WTC11 (cell line): ENCODE results near the gene ROR2. TPM values are rescaled to one million over a fixed set of nuclear protein-coding genes. Genes with fewer than 3 reads are reported as not detected.
A peak's percentile ranks its signal among the peaks of the same experiment; 100 is the strongest.

Source experiments
- ATAC-seq: fragments of 200-7000 bp; cut with Tn5 transposase; 2 replicates; pipeline ENCODE4 v1.10.0; 2021; ENCODE audit warnings: mild to moderate bottlenecking, moderate library complexity
- CTCF ChIA-PET: fragments of 300-600 bp; sonication (Branson Sonifier 250); formaldehyde crosslinking; loops from one replicate; lab custom pipeline; 2021; ENCODE audit warnings: antibody characterized with exemption; lab: Charles Lee
- POLR2A ChIA-PET: fragments of 350-600 bp; sonication (Branson Sonifier 250); formaldehyde crosslinking; loops from one replicate; lab custom pipeline; 2021; ENCODE audit warnings: antibody characterized with exemption; lab: Charles Lee
- DNase-seq: peaks from one replicate; pipeline ENCODE4 v3.0.0; 2021; ENCODE audit warnings: low spot score
- H3K27ac Mint-ChIP-seq: 2 replicates; pipeline ENCODE4 v1.8.0; 2021; ENCODE audit warnings: mixed read lengths
- H3K27me3 Mint-ChIP-seq: 2 replicates; pipeline ENCODE4 v1.8.0; 2021; ENCODE audit warnings: low read depth, mild to moderate bottlenecking, moderate library complexity, mixed read lengths
- H3K36me3 Mint-ChIP-seq: 2 replicates; pipeline ENCODE4 v1.8.0; 2021; ENCODE audit warnings: mixed read lengths
- H3K4me1 Mint-ChIP-seq: 2 replicates; pipeline ENCODE4 v1.8.0; 2022; ENCODE audit warnings: mixed read lengths
- H3K4me3 Mint-ChIP-seq: 2 replicates; pipeline ENCODE4 v1.8.0; 2021; ENCODE audit warnings: mild to moderate bottlenecking, moderate library complexity, mixed read lengths
- H3K9me3 Mint-ChIP-seq: 2 replicates; pipeline ENCODE4 v1.8.0; 2021; ENCODE audit warnings: mixed read lengths
- ATF1 ChIP-seq: sonication (generic); formaldehyde crosslinking; IDR thresholded peaks from 2 replicates; pipeline ENCODE4 v1.8.1; 2023; ENCODE audit warnings: mild to moderate bottlenecking, moderate library complexity, missing genetic modification reagents
- CREM ChIP-seq: sonication (generic); formaldehyde crosslinking; IDR thresholded peaks from 2 replicates; pipeline ENCODE4 v1.8.1; 2022; ENCODE audit warnings: mild to moderate bottlenecking, missing genetic modification reagents, moderate library complexity
- ETV6 ChIP-seq: sonication (generic); formaldehyde crosslinking; IDR thresholded peaks from 2 replicates; pipeline ENCODE4 v1.8.1; 2022; ENCODE audit warnings: mild to moderate bottlenecking, missing genetic modification reagents
- FOXJ3 ChIP-seq: sonication (generic); formaldehyde crosslinking; IDR thresholded peaks from 2 replicates; pipeline ENCODE4 v1.9.0; 2021; ENCODE audit warnings: missing genetic modification reagents, mild to moderate bottlenecking, borderline replicate concordance
- FOXK1 ChIP-seq: sonication (generic); formaldehyde crosslinking; IDR thresholded peaks from 2 replicates; pipeline ENCODE4 v1.8.0; 2022; ENCODE audit warnings: mild to moderate bottlenecking, moderate library complexity, missing genetic modification reagents
- FOXP1 ChIP-seq: sonication (generic); formaldehyde crosslinking; IDR thresholded peaks from 2 replicates; pipeline ENCODE4 v1.8.0; 2022; ENCODE audit warnings: missing genetic modification reagents, mild to moderate bottlenecking, moderate library complexity, borderline replicate concordance
- JAZF1 ChIP-seq: fragments of 250-450 bp; sonication (Bioruptor Pico); IDR thresholded peaks from 2 replicates; pipeline ENCODE4 v1.9.0; 2021; ENCODE audit warnings: moderate library complexity, mild to moderate bottlenecking, inconsistent platforms
- KAT7 ChIP-seq: sonication (generic); formaldehyde crosslinking; IDR thresholded peaks from 2 replicates; pipeline ENCODE4 v1.8.1; 2023; ENCODE audit warnings: missing genetic modification reagents, mild to moderate bottlenecking, borderline replicate concordance
- MXD4 ChIP-seq: fragments of 250-450 bp; sonication (Bioruptor Pico); IDR thresholded peaks from 2 replicates; pipeline ENCODE4 v1.8.0; 2021; ENCODE audit warnings: mild to moderate bottlenecking, moderate library complexity, borderline replicate concordance
- NFATC4 ChIP-seq: fragments of 250-450 bp; sonication (Bioruptor Pico); IDR thresholded peaks from 2 replicates; pipeline ENCODE4 v1.9.0; 2021; ENCODE audit warnings: mild to moderate bottlenecking
- TP53 ChIP-seq: sonication (generic); formaldehyde crosslinking; IDR thresholded peaks from 2 replicates; pipeline ENCODE4 v1.8.1; 2023; ENCODE audit warnings: mild to moderate bottlenecking, missing genetic modification reagents
- ZNF219 ChIP-seq: sonication (generic); formaldehyde crosslinking; IDR thresholded peaks from 2 replicates; pipeline ENCODE4 v1.8.0; 2023; ENCODE audit warnings: missing genetic modification reagents, mild to moderate bottlenecking, borderline replicate concordance
- ZNF263 ChIP-seq: sonication (generic); formaldehyde crosslinking; IDR thresholded peaks from 2 replicates; pipeline ENCODE4 v1.8.1; 2022; ENCODE audit warnings: low read depth, mild to moderate bottlenecking, moderate library complexity, missing genetic modification reagents
- ZNF671 ChIP-seq: fragments of 250-450 bp; sonication (Bioruptor Pico); IDR thresholded peaks from 2 replicates; pipeline ENCODE4 v1.8.0; 2021; ENCODE audit warnings: mild to moderate bottlenecking
- total RNA-seq: library from RNA; stranded (reverse); gene quantifications from 3 replicates; pipeline ENCODE4 v1.2.3, GENCODE V29; 2021
- TF ChIP-seq, protein P1 (sequence below): sonication (generic); formaldehyde crosslinking; IDR thresholded peaks from 2 replicates; pipeline ENCODE4 v1.8.1; 2023; ENCODE audit warnings: mild to moderate bottlenecking, missing genetic modification reagents, borderline replicate concordance
- TF ChIP-seq, protein P2 (sequence below): sonication (generic); formaldehyde crosslinking; IDR thresholded peaks from 2 replicates; pipeline ENCODE4 v1.8.1; 2023; ENCODE audit warnings: mild to moderate bottlenecking, missing genetic modification reagents, moderate library complexity
- TF ChIP-seq, protein P3 (sequence below): sonication (generic); formaldehyde crosslinking; IDR thresholded peaks from 2 replicates; pipeline ENCODE4 v1.8.0; 2023; ENCODE audit warnings: mild to moderate bottlenecking, missing genetic modification reagents
- TF ChIP-seq, protein P4 (sequence below): fragments of 250-450 bp; sonication (Bioruptor Pico); IDR thresholded peaks from 2 replicates; pipeline ENCODE4 v2.1.2; 2022; ENCODE audit warnings: mild to moderate bottlenecking, moderate library complexity
- TF ChIP-seq, protein P5 (sequence below): sonication (generic); formaldehyde crosslinking; IDR thresholded peaks from 2 replicates; pipeline ENCODE4 v1.8.1; 2022; ENCODE audit warnings: mild to moderate bottlenecking, missing genetic modification reagents, moderate library complexity, borderline replicate concordance
- TF ChIP-seq, protein P6 (sequence below): sonication (generic); formaldehyde crosslinking; conservative IDR thresholded peaks from 2 replicates; pipeline ENCODE4 v1.8.1; 2022; ENCODE audit warnings: mild to moderate bottlenecking, missing genetic modification reagents
- TF ChIP-seq, protein P7 (sequence below): sonication (generic); formaldehyde crosslinking; IDR thresholded peaks from 2 replicates; pipeline ENCODE4 v1.8.0; 2022; ENCODE audit warnings: mild to moderate bottlenecking, missing genetic modification reagents

Gene ROR2
- total RNA-seq, 1 experiment from 2014 or later, result 19.8 TPM

DNA sequence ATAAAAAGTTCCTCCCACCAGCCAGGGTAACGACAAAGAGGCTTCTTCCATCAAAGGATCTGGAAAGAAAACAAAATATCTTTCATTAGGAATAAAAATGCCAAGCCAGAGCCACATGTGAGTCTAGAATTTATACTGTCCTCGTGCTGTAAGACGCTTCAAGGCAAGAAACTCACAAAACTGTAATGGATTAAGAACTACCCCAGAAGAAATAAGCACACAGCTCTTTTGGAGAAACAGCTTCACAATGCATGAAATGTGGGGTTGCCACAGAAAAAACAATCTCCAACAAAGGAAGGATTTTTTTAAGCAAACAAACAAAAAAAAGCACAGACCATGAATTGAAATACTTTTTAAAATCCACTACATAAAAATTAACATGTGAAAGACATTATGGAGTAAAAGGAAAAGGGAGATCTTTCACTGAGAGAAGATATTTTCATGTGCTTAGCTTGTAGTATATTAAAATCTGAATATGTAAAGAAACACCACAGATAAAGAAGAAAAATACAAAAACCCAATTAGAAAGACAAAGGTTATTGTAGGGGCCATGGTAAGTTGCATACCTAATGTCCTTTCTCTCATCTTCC lies 385.9 kb downstream of the ROR2 start:
- Mint-ChIP-seq H3K36me3 (no peaks in the 10 kb centered on the region), H3K27me3 (peaks cover 3% of the 10 kb centered on the region; the same call in 1 of the 2 replicates), H3K4me1 (peaks cover 41% of the 10 kb centered on the region), H3K27ac (peak overlapping the region; percentile 80; the same call in 1 of the 2 replicates), H3K9me3 (no peaks in the 10 kb centered on the region), H3K4me3 (no peak overlapping the region)
- ATAC-seq, result no peak
- ChIA-PET POLR2A (no interaction called here), CTCF (no interaction called here)
- TF ChIP-seq, protein P1, sequence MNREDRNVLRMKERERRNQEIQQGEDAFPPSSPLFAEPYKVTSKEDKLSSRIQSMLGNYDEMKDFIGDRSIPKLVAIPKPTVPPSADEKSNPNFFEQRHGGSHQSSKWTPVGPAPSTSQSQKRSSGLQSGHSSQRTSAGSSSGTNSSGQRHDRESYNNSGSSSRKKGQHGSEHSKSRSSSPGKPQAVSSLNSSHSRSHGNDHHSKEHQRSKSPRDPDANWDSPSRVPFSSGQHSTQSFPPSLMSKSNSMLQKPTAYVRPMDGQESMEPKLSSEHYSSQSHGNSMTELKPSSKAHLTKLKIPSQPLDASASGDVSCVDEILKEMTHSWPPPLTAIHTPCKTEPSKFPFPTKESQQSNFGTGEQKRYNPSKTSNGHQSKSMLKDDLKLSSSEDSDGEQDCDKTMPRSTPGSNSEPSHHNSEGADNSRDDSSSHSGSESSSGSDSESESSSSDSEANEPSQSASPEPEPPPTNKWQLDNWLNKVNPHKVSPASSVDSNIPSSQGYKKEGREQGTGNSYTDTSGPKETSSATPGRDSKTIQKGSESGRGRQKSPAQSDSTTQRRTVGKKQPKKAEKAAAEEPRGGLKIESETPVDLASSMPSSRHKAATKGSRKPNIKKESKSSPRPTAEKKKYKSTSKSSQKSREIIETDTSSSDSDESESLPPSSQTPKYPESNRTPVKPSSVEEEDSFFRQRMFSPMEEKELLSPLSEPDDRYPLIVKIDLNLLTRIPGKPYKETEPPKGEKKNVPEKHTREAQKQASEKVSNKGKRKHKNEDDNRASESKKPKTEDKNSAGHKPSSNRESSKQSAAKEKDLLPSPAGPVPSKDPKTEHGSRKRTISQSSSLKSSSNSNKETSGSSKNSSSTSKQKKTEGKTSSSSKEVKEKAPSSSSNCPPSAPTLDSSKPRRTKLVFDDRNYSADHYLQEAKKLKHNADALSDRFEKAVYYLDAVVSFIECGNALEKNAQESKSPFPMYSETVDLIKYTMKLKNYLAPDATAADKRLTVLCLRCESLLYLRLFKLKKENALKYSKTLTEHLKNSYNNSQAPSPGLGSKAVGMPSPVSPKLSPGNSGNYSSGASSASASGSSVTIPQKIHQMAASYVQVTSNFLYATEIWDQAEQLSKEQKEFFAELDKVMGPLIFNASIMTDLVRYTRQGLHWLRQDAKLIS (CRISPR knock-in tag), result no peak
- no peak for TF ChIP-seq FOXJ3
- no peak for TF ChIP-seq TP53 (CRISPR knock-in tag)
- TF ChIP-seq, protein P2, sequence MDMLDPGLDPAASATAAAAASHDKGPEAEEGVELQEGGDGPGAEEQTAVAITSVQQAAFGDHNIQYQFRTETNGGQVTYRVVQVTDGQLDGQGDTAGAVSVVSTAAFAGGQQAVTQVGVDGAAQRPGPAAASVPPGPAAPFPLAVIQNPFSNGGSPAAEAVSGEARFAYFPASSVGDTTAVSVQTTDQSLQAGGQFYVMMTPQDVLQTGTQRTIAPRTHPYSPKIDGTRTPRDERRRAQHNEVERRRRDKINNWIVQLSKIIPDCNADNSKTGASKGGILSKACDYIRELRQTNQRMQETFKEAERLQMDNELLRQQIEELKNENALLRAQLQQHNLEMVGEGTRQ (CRISPR knock-in tag), result no peak
- no peak for TF ChIP-seq JAZF1 (CRISPR knock-in tag)
- no peak for TF ChIP-seq ZNF219 (CRISPR knock-in tag)
- TF ChIP-seq, protein P3, sequence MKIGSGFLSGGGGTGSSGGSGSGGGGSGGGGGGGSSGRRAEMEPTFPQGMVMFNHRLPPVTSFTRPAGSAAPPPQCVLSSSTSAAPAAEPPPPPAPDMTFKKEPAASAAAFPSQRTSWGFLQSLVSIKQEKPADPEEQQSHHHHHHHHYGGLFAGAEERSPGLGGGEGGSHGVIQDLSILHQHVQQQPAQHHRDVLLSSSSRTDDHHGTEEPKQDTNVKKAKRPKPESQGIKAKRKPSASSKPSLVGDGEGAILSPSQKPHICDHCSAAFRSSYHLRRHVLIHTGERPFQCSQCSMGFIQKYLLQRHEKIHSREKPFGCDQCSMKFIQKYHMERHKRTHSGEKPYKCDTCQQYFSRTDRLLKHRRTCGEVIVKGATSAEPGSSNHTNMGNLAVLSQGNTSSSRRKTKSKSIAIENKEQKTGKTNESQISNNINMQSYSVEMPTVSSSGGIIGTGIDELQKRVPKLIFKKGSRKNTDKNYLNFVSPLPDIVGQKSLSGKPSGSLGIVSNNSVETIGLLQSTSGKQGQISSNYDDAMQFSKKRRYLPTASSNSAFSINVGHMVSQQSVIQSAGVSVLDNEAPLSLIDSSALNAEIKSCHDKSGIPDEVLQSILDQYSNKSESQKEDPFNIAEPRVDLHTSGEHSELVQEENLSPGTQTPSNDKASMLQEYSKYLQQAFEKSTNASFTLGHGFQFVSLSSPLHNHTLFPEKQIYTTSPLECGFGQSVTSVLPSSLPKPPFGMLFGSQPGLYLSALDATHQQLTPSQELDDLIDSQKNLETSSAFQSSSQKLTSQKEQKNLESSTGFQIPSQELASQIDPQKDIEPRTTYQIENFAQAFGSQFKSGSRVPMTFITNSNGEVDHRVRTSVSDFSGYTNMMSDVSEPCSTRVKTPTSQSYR (CRISPR knock-in tag), result no peak
- TF ChIP-seq KAT7 (CRISPR knock-in tag), result no peak
- no peak for TF ChIP-seq NFATC4 (CRISPR knock-in tag)
- TF ChIP-seq FOXK1 (CRISPR knock-in tag), result no peak
- TF ChIP-seq ZNF263 (CRISPR knock-in tag), result no peak
- no peak for TF ChIP-seq MXD4 (CRISPR knock-in tag)
- DNase-seq, result no peak

DNA sequence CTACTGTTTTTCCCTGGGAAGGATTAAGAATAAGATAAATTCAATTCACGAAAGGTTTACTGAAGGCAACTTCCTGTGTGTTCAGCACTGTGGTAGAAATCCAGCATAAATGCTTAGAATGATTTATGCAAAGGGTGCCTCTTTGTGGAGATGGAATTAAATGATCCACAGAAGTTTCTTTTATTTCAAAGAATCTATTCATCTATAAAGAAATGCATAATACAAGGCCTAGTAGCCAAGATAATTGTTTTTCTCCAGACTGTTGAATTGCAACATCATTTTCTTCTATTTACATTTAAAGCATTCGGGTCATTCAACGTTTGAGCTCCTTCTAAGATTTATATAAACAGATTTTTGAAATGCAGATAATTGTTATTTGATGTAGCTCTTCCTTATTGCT lies 387.6 kb downstream of the ROR2 start:
- Mint-ChIP-seq H3K9me3 (no peaks in the 10 kb centered on the region), H3K36me3 (no peaks in the 10 kb centered on the region), H3K27ac (no peak overlapping the region), H3K27me3 (peaks cover 3% of the 10 kb centered on the region; the same call in 1 of the 2 replicates), H3K4me3 (no peak overlapping the region)
- CTCF ChIA-PET, result interaction anchor here (1.1 kb wide), 1 partner anchor 647 kb away, joined by 3 read pairs; no protein-coding TSS in a partner anchor
- TF ChIP-seq ZNF671 (CRISPR knock-in tag), result no peak
- TF ChIP-seq, protein P4, sequence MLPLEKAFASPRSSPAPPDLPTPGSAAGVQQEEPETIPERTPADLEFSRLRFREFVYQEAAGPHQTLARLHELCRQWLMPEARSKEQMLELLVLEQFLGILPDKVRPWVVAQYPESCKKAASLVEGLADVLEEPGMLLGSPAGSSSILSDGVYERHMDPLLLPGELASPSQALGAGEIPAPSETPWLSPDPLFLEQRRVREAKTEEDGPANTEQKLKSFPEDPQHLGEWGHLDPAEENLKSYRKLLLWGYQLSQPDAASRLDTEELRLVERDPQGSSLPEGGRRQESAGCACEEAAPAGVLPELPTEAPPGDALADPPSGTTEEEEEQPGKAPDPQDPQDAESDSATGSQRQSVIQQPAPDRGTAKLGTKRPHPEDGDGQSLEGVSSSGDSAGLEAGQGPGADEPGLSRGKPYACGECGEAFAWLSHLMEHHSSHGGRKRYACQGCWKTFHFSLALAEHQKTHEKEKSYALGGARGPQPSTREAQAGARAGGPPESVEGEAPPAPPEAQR (CRISPR knock-in tag), result no peak
- no peak for TF ChIP-seq ZNF263 (CRISPR knock-in tag)
- TF ChIP-seq ETV6 (CRISPR knock-in tag), result no peak
- TF ChIP-seq, protein P5, sequence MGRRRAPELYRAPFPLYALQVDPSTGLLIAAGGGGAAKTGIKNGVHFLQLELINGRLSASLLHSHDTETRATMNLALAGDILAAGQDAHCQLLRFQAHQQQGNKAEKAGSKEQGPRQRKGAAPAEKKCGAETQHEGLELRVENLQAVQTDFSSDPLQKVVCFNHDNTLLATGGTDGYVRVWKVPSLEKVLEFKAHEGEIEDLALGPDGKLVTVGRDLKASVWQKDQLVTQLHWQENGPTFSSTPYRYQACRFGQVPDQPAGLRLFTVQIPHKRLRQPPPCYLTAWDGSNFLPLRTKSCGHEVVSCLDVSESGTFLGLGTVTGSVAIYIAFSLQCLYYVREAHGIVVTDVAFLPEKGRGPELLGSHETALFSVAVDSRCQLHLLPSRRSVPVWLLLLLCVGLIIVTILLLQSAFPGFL, result no peak
- no peak for TF ChIP-seq ATF1 (CRISPR knock-in tag)
- TF ChIP-seq FOXP1 (CRISPR knock-in tag), result no peak
- no peak for TF ChIP-seq JAZF1 (CRISPR knock-in tag)
- TF ChIP-seq CREM (CRISPR knock-in tag), result no peak
- TF ChIP-seq FOXK1 (CRISPR knock-in tag), result no peak
- TF ChIP-seq, protein P6, sequence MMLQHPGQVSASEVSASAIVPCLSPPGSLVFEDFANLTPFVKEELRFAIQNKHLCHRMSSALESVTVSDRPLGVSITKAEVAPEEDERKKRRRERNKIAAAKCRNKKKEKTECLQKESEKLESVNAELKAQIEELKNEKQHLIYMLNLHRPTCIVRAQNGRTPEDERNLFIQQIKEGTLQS (CRISPR knock-in tag), result no peak
- TF ChIP-seq, protein P7, sequence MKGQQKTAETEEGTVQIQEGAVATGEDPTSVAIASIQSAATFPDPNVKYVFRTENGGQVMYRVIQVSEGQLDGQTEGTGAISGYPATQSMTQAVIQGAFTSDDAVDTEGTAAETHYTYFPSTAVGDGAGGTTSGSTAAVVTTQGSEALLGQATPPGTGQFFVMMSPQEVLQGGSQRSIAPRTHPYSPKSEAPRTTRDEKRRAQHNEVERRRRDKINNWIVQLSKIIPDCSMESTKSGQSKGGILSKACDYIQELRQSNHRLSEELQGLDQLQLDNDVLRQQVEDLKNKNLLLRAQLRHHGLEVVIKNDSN, result no peak
- TF ChIP-seq ZNF219 (CRISPR knock-in tag), result no peak
- no peak for TF ChIP-seq MXD4 (CRISPR knock-in tag)
- TF ChIP-seq, all 79 proteins: peak for 0
- POLR2A ChIA-PET, result no interaction called here
- ATAC-seq, result no peak
- H3K4me1 Mint-ChIP-seq, result peaks cover 48% of the 10 kb centered on the region
- no peak for DNase-seq
